Measurements from ENCODE around the gene GPM6B.
"Not testable (repeated sequence)": the region's sequence is repeated elsewhere in the genome, so short reads cannot be mapped to it uniquely, and the experiment has no call there.

Gene GPM6B

DNA sequence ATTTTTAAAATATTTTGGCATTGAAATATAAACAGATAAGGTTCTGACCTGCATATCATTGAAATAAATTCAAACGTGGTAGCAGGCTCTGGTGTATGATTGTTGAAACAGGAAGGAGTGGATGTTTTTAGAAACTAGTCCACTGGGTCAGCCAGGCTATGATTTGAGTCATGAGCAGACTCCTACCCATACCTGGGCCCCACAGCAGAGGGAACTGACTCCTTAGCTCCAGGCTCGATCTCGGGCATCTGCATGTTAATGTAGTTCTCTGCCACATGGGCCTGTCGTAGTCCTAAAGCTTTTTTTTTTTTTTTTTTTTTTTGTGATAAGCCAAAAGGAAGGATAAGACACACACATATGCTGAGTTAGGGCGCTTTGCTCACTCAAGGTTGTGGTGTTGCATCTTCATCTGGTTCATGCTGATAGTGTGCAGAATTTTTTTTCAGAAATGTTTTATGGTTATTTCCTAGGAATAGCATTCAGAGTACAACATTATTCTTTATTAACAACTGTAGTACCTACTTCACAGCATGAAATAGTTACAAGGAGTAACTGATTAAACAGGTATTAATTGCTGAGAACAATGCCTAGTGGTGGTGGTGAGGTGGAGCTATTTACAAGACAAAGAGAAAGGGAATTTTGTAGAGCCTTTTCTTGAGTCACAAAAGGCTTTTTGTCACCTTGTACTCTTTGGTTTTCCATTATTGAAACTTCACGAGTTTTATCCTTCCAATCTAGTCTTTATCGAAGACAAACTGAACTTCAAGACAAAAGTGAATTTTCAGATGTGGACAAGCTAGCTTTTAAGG lies 55.1 kb downstream of the GPM6B start:
- FAIRE-seq: peak; percentile 58

DNA sequence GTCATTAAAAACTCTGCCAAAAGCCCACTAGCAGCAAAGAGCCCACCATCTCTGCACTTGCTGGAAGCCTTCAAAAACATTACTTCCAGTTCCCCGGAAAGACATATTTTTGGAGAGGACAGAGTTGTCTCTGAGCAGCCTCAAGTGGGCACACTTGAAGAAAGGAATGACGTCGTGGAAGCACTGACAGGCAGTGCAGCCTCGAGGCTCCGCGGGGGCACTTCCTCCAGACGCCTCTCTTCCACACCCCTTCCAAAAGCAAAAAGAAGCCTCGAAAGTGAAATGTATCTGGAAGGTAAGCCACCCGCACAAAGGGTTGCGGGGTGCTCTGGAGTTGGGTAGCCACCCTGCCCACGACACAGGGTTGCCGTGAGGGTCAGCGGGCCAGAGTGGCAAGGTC lies 56.5 kb downstream of the GPM6B start:
- no peak for FAIRE-seq

DNA sequence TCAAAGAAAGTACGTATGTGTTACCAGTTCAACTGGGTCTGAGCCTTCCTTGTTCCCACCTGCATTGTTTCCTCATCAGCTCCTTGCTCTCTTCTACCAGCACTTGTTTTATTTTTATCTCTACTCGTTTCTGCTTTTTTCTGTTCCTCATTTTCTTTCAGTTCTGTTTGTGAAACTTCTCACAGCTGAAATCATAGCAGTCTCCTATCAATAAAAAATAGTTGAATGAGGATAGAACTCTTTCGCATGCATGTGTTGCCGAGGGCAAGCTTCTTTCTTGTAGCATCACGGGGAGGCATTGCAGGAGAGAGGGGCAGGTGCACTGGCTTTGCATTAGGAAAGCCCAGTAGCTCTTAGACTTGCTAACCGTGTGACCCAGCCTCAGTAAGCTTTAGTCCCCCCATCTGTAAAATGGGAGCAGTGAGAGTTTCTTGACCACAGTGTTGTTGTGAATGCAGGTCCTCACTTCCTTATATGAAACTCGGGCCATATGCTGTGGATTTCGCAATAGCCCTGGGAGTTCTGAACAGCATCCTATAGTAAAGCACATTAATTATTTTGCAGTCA lies 57.7 kb downstream of the GPM6B start:
- FAIRE-seq: no peak

DNA sequence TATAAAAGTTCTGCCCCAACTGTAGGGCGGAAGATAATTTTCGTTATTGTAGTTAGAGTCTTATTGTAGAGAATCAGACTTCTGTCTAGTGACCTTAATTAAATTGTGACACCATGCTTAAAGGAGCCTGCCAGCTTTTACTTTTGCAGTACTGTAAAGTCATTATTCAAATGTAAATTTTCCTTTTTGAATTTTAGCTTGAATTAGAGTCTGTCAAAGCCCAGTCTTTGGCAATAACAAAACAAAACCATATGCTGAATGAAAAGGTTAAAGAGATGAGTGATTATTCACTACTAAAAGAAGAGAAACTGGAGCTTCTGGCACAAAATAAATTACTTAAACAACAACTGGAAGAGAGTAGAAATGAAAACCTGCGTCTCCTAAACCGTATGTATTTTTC lies 60.5 kb downstream of the GPM6B start:
- no peak for FAIRE-seq

DNA sequence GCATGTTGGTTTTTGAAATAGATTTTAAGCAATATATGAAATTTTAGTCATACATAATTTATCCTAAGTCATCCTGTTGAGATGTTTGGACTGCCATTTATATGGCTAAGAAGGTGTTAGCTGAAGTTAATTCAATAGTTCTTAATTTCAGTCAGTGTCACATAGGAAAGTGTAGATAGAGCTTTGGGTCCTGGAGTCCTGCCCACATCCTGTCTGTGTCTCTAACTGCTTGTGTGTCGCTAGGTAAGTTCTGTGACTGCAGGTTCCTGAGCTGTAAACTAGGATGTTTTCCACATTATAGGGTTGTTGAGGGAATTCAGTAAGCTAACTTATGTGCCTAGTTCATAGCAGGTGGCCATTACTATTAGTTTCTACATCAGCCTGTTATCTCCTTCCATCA lies 61.6 kb downstream of the GPM6B start:
- no peak for FAIRE-seq

DNA sequence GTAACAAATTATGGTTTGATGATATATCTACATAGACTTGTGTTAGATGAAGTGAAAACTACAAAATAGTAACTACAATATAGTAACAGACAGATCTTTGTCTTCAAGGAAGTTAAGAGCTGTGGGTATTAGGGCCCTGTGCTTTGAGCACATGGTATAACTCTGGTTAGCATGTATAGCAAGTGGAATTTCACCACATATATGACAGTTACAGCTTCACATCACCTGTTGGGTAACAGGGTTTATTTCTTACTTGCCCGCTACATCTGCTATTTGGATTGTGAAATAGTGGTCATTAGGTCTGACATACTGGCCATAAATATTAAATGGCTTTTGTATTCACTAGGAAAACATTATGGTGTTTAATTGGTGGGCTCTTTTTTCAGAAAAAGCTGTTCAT lies 62.1 kb downstream of the GPM6B start:
- FAIRE-seq: no peak

DNA sequence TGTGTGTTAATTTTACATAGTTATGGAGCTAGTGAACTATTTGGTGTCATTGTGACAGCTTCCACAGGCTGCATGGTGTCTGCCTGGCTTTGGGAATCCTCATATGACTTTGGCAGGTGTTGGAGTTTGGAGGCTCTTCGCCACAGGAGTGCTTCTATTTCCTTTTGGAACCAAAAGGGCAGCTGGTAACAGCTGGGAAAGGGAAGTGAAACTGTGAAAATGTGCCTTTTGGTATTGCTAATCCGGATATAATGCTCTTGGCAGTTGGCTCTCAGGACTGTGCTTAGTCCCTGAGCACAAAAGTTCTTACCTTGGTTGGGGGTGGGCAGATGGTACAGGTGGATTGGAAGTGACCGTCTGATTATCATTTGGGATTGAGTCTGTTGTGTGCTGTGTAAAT lies 64.2 kb downstream of the GPM6B start:
- FAIRE-seq: no peak

DNA sequence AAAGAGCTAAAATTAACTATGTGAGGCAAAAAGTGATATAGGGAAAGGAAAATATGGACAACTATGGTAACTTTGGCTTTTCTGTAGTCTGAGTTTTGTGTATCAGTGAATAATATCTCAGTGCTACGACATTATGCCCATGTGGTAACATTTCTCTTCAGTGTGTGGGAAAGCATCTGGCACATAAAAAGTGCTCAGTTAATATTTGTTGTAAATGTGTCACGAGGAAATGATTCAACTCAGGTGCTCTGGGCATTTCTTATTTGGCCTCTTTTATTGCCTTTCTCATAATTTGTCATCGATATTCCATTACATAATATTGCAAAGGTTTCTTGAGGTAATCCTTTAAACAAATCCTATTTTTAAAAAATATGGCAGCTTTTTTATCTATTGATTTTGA lies 64.8 kb downstream of the GPM6B start:
- no peak for FAIRE-seq

DNA sequence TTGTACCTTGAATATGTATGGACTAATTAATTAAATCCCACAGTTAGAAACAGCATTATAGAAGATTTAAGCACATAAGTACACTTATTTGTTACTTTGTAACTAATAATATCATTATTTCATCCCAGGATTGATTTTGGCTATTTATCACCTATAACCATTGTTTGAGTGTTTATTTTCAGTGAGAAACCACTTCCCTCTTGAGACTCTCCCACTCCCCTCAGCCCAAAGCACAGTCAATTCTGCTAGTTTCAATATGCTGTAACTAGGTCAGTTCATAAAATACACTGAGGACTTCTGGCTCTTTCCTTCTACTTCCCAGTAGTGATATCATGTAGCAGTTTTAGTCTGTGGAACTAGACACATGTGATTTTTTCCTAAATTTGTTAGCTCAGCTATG lies 66.1 kb downstream of the GPM6B start:
- FAIRE-seq: no peak

DNA sequence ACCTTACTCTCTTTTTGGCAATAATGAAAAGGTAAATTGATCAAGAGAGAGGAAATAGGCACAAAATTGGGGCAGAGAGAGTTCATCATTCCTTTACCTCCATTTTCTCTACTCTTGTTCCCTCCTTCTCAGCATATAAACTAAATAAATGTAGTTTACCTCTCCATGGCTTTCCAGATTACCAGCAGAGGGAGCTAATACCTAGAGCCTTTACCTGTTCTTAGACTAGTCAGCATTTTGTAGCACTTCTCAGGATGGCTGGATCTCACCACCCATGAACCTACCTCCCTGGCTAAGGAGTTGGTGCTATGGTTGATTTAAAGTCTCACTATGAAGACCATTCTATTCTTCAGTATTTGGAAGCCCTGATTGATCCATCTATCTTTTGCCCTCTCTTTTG lies 66.7 kb downstream of the GPM6B start:
- FAIRE-seq: no peak

DNA sequence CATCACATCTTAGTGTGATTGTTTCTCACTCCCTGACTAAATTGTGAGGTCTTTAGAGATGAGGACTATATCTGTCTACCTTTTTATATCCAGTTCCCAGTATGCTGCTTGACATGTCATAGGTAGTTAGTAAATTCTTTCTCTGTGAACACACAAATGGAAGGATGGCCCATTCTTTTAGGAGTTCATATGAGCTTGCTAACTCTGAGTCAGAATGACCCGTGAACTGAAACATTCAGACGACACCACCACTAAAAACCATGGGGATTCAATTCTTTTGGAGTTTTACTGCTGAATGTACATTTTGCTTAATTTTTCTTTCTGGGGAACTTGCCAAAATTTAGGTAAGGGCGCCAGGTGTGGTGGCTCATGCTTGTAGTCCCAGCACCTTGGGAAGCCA lies 68.4 kb downstream of the GPM6B start:
- no peak for FAIRE-seq

DNA sequence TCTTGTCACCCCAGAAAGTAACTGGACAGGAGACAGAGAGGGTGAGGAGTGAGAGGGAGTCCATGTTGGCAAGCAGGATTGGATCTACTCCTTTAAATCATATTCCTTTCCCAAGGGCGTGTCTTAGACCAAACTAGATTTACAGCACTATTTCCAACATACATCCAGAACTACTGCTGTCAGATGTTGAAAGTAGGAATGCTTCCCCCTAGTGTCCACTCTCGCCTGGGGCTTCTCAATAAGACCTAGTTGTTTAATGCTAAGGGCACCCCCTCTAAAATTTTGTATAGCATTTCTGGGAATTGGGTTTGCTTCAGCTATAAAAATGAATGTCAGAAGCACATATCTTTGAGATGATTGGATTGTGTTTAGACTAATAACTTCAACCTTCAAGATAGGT lies 69.1 kb downstream of the GPM6B start:
- FAIRE-seq: no peak

DNA sequence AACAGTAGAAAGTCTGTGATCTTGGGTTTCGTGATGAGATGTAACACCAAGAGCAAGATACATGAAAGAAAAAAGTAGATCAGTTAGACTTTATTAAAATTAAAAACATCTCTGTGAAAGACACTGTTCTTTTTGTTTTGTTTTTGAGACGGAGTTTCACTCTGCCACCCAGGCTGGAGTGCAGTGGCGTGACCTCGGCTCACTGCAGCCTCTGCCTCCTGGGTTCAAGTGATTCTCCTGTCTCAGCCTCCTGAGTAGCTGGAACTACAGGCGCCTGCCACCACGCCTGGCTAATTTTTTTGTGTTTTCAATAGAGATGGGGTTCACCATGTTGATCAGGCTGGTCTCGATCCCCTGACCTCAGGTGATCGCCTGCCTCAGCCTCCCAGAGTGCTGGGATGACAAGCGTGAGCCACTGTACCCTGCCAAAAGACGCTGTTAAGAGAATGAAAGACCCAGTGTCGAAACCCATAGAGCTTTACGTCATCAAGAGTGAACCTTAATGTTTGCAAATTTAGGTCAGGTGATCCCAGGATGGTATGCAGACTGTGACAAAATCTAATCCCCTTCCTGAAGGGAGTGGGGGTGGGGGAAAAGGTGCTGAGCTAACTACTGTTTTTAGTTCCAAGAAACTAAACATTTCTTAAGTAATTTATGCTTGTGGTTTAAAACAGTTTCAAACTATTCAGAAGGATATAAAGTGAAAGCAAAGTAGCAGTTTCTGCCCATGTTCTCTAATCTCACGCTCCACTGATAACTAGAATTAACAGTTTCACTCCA lies 74.3 kb downstream of the GPM6B start:
- no peak for FAIRE-seq

DNA sequence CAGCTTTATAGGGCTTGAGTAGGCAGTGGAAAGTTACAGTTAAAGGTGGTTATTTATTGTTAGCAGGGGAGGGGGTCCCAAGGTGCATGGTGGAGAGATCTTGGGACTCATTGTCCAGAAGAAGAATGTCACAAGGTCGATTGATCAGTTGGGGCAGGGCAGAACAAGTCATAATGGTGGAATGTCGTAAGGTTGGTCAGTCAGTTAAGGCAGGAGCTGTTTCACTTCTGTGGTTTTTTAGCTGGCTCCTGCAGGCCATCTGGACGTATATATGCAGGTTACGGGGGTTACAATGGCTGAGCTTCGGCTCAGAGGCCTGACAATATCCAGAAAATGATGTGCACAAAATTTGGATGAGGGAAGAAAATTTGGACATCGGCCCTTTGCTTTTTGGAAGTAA lies 75.2 kb downstream of the GPM6B start:
- FAIRE-seq: no peak

DNA sequence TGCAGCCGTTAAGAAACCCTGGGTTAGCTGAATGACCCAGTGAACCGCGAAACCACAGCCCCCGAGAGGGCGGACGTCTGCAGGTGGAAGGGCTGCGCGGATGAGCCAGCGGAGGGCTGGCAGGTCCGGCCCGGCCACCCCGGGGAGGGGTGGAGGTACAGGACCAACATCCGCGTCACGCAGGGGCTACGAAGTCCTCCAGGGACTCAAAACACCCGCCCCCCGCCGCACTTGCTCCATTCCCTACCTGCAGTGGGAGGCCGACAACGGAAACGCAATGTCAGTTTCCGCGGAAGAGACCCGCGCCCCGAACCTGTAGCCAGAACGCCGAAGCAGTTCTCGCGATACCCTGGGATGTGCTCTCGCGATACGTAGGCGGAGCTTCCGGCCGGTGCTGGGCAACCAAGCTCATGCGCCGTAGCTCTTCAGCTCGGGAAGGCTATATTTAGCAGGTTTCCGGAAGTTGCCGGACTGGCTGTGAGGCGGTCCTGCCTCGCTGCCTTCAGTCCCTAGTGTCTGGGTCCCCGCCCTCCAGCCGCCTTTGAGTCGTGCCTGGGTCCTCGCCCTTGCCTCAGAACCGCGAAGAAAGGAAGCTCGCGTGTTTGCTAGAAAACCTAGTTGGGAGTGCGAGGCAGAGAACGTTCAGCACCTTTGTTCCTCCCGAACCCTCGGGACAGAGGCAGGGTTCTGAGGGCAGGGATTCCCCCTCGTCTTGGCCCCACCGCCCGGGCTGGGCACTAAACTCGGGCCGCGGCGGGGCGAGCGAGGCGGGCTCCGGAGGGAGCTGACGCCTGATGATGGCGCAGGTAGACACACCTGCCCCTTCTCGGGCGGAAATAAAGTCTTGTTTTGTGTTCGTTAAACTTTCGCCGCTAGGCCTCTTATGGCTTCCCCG lies 82.4 kb downstream of the GPM6B start, which contains the start of the genes OFD1 and TRAPPC2:
OFD1 (plus strand) TSS at position 471 of the 895 bp plus-strand sequence; CDS start at position 795, 324 bp downstream.
TRAPPC2 (minus strand) TSS at position 343 of the 895 bp plus-strand sequence. CDS start 14,657 bp downstream, outside the sequence.
- FAIRE-seq: peak; percentile 83

DNA sequence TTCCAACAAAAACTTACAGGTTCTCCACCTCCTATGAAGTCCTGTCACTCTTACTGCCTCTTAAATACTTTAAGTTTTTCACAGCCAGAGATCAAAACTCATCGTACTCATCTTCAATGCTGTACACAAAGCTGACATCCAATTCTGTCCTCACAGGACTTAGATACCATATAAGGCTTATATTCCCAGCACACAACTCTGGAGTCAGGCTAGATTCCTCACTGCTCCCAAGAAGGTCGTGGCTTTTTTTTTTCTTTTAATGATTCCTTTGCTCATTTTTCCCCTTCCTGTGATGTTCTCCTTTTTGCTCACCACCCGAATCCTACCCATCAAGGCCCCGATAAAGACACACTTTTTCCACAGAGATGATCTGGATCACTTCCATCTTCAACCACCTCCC lies 83.4 kb downstream of the GPM6B start:
- FAIRE-seq: no peak

DNA sequence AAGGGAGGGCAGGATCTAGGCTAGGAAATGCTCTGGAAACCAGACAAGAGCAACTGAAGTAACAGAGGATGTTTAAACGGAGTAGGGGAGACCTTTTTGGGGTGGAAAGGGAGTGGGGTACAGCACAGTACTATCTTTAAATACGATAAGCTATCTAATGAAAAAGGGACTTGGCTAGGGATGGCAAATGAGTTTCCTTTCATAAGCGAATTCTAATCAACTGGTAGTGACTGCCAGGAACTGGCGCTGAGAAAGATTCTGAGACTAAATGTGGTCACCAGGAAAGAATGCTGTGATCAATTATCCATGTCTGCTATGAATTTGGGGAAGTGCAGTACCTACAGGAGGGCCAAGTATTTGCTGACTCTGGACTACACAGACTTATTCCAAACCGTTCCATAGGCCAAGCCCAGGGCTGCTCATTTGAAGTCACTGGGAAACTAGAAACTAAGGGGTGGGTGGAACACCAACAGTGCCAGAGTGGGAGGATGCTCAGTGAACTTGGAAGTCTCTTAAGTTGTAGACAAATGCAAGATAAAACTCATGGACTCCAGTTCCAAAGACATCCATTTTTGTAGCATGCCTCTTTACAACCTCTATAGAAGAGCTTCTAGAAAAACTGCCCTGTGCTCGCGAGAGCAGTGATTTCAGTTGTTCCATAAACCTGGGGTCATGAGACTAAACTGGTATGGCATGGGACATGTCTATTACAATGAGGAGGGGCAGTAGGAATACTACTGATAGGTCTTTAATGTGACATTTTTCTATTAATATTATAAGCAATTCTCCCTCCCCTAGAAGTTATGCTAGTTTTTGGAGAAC lies 84.4 kb downstream of the GPM6B start:
- FAIRE-seq: no peak

DNA sequence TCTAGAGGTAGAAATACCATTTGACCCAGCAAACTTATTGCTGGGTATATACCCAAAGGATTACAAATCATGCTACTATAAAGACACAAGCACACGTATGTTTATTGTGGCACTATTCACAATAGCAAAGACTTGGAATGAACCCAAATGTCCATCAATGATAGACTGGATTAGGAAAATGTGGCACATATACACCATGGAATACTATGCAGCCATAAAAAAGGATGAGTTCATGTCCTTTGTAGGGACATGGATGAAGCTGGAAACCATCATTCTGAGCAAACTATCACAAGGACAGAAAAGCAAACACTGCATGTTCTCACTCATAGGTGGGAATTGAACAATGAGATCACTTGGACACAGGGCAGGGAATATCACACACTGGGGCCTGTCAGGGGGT lies 86.4 kb downstream of the GPM6B start:
- FAIRE-seq: not testable (repeated sequence)

DNA sequence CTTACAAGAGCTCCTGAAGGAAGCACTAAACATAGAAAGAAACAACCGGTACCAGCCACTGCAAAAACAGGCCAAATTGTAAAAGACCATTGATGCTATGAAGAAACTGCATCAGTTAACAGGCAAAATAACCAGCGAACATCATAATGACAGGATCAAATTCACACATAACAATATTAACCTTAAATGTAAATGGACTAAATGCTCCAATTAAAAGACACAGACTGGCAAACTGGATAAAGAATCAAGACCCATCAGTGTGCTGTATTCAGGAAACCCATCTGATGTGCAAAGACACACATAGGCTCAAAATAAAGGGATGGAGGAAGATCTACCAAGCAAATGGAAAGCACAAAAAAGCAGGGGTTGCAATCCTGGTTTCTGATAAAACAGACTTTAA lies 90.3 kb downstream of the GPM6B start:
- not testable (repeated sequence) for FAIRE-seq

DNA sequence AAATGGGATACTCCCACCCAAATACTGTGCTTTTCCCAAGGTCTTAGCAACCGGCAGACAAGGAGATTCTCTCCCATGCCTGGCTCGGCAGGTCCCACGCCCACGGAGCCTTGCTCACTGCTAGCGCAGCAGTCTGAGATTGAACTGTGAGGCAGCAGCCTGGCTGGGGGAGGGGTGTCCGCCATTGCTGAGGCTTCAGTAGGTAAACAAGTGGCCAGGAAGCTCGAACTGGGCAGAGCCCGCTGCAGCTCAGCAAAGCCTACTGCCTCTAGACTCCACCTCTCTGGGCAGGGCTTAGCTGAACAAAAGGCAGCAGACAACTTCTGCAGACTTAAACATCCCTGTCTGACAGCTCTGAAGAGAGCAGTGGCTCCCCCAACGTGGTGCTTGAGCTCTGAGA lies 92.0 kb downstream of the GPM6B start:
- not testable (repeated sequence) for FAIRE-seq

DNA sequence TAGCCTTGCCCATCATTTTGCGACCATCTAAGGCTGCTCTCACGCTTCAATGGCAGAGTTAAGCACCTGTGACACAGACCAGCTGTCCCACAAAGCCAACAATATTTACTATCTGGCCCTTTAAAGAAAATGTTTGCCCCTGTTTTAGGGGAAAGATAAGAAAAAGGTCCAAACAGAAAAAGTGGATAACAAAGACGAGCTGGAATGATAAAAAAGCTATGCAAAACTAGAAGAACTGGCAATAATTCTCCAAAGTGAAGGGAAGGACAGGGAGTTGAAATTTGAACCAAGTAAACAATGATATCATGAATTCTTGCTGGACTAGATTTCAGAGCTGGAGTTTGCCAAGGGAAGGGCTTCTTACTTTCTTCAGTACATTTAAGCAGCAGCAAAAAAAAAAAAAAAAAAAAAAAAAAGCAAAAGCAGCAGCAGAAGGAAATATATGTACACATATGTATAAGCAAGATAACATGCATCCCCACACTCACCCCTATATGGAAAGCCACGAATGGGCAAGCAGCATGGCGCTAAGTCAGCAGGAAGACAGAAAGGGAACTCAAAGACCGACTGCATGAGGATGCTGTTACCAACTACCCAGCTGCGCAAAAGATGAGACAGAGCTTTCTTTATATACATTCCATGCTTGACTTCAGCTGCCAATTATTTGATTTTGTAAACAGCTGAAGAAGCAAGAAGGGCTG lies 94.9 kb downstream of the GPM6B start:
- no peak for FAIRE-seq

Data from endometrium (tissue), 2 donors.